ENCODE results near the gene SLC16A11.

DNA sequence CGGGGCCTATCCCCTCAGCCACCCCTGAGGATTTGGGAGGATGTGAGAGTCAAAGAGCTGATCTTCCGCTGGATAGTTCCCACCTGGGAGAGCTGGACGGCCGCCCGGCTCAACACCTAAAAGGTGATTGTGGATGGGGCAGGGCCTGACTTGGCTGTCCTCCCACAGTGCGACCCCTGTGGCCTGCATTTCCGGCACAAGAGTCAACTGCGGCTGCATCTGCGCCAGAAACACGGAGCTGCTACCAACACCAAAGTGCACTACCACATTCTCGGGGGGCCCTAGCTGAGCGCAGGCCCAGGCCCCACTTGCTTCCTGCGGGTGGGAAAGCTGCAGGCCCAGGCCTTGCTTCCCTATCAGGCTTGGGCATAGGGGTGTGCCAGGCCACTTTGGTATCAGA lies 16.6 kb downstream of the SLC16A11 start:
- no peak for TF ChIP-seq RARB (CRISPR knock-in tag; IDR thresholded peaks at IDR 0.05)
- TF ChIP-seq ZFP3 (CRISPR knock-in tag; IDR thresholded peaks at IDR 0.05): no peak
- TF ChIP-seq ARNTL (CRISPR knock-in tag; IDR thresholded peaks at IDR 0.05; ENCODE audit: borderline replicate concordance, low read depth): no peak
- no peak for TF ChIP-seq ESRRG (CRISPR knock-in tag; IDR thresholded peaks at IDR 0.05)
